Activated T-helper 1 cell treated with anti-CD3 and anti-CD28 coated beads, Interleukin-12 subunit alpha, Interleukin-12 subunit beta, Interleukin-2, Interleukin-4 antibody, amounts not matched to agents 30 ng/mL and 10 ng/mL and 1 ng/mL, durations not matched to agents 14 hours and 24 hours and 36 hours (primary cell): Measurements from ENCODE around the gene TTC39A. TPM values are rescaled to one million over a fixed set of nuclear protein-coding genes. Genes with fewer than 3 reads are reported as not detected.
A peak's percentile ranks its signal among the peaks of the same experiment; 100 is the strongest.
"Not testable (repeated sequence)": the region's sequence is repeated elsewhere in the genome, so short reads cannot be mapped to it uniquely, and the experiment has no call there.

Experiments
- DNase-seq: peaks from one replicate; pipeline ENCODE4 v3.0.0; 2021; ENCODE audit warnings: low spot score
- H3K27ac Mint-ChIP-seq: one replicate; pipeline ENCODE4 v1.8.0; 2021; ENCODE audit warnings: mild to moderate bottlenecking, mixed read lengths
- H3K27me3 Mint-ChIP-seq: one replicate; pipeline ENCODE4 v1.8.0; 2022; ENCODE audit warnings: mild to moderate bottlenecking, moderate library complexity, mixed read lengths; ENCODE audit not compliant: insufficient read depth
- H3K36me3 Mint-ChIP-seq: one replicate; pipeline ENCODE4 v1.8.0; 2021; ENCODE audit warnings: low read depth, mixed read lengths
- H3K4me1 Mint-ChIP-seq: one replicate; pipeline ENCODE4 v1.8.0; 2021; ENCODE audit warnings: low read depth, mixed read lengths
- H3K4me3 Mint-ChIP-seq: one replicate; pipeline ENCODE4 v1.8.0; 2021; ENCODE audit warnings: mild to moderate bottlenecking, moderate library complexity, mixed read lengths
- H3K9me3 Mint-ChIP-seq: one replicate; pipeline ENCODE4 v1.8.0; 2021; ENCODE audit warnings: mixed read lengths
- intact Hi-C: fragments of 100-400 bp; cut with micrococcal nuclease; formaldehyde crosslinking; loops from one replicate; pipeline ENCODE4 v1.15.1; 2024
- total RNA-seq: library from RNA; stranded (reverse); gene quantifications from 2 replicates; pipeline ENCODE4 v1.2.3, GENCODE V29; 2022

The TTC39A gene
- total RNA-seq, 1 donor from 2014 or later: not detected

DNA sequence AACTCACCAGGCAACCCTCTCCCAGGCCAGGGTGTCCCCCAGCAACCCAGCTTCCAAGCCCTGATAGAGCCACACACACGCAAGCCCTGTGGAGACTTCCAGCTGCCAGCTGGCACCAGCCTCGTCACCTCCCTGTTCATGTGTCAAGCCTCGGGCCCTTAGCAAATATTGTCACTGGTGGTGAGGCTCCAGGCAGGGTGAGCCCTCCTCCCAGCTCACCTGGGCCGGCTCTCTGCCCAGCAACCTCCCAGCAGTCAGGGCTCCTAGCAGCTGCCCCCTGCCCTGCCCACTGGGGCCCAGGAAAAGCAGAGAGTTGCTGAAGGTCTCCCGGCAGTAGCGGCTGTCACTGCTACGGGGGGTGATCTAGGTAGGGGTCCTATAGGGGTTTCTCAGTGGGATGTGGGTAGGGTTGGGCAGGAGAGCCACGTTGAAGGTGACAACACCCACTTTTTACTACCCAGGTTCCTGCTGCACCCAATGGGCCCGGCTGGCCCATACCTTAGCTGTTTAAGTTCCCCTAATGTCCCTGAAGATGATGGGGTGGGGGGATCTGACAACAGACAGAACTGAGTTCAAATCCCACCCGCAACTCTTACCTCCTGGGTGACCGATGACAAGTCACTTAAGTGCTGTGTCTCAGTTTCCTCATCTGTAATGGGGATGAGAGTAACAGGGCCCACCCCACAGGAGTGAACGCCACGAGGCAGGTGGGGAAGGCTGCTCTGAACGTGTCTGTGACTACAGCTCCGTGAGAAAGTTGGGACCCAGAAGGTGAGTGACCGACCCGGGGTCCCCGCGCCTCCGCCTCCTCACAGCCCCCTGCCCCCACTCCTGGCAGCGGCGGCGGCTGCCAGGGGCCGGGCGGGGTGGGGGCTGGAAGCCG is 678 bp downstream of the TTC39A start:
- intact Hi-C loops: no loop called here
- Mint-ChIP-seq H3K36me3 (no peaks in the 10 kb centered on the region), H3K27me3 (peaks cover 29% of the 10 kb centered on the region), H3K4me1 (peaks cover 8% of the 10 kb centered on the region), H3K4me3 (peak overlapping the region; percentile 30), H3K27ac (no peak overlapping the region), H3K9me3 (no peaks in the 10 kb centered on the region)
- no peak for DNase-seq

DNA sequence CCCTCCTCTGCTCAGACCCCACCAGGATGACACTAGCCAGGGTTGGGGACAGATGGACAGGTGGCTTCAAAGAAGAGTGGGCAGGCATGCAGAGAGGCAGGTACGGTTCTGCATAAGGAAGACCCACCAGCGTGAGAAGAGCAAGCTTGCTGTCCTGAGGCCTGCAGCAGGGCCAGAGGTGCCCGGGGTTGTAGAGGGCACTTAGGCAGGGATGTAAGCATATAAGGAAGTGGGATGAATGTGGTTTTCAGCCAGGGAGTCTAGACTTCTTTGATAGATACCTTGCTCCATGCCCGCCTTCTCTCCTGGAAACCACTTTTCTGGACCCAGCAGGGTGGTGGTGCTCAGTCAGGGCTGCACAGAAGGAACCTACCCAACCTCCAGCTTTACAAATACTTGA is 1.4 kb downstream of the TTC39A start:
- DNase-seq: no peak
- peaks cover 8% of the 10 kb centered on the region for H3K4me1 Mint-ChIP-seq
- intact Hi-C loops: no loop called here
- no peak overlapping the region for H3K4me3 Mint-ChIP-seq
- no peaks in the 10 kb centered on the region for H3K9me3 Mint-ChIP-seq
- H3K36me3 Mint-ChIP-seq: no peaks in the 10 kb centered on the region
- peaks cover 29% of the 10 kb centered on the region for H3K27me3 Mint-ChIP-seq
- no peak overlapping the region for H3K27ac Mint-ChIP-seq

DNA sequence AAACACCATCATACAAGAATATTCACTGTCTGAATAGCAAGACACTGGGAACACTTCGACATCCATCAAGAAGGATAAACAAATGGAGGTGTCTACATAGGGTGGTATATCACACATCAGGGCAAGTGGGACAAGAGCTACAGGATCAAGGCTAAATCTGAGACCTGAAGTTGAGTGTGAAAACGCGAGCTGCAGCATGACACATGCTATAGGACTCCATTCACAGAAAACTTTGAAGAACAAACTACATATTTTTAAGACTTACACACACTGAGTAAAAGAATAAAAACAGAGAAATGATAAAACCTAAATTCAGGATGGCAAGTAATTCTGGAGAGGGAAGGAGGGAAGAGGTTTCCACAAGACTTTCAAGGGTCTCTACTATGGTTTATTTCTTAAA is 2.1 kb downstream of the TTC39A start:
- intact Hi-C loops: no loop called here
- Mint-ChIP-seq H3K9me3 (no peaks in the 10 kb centered on the region), H3K36me3 (no peaks in the 10 kb centered on the region), H3K27ac (no peak overlapping the region), H3K27me3 (peaks cover 29% of the 10 kb centered on the region), H3K4me1 (peaks cover 8% of the 10 kb centered on the region), H3K4me3 (no peak overlapping the region)
- no peak for DNase-seq

DNA sequence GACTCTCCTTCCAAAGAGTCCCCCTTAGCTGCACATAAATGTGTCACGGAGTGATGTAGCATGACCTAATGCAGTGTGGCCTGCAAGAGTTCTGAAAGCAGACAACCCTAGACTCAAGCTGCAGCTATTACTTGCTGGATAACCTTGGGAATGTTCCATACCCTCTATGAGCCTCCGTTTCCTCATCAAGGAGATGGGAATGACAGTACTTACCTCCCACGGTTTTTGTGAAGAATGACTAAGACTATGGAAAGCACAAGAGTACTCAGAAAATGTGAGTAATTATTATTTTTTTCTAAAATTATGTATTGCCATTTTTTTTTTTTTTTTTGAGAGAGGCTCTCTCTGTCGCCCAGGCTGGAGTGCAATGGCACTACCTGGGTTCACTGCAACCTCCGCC is 3.0 kb downstream of the TTC39A start:
- Mint-ChIP-seq H3K27ac (no peak overlapping the region), H3K36me3 (no peaks in the 10 kb centered on the region), H3K4me1 (peaks cover 8% of the 10 kb centered on the region), H3K9me3 (no peaks in the 10 kb centered on the region), H3K27me3 (peaks cover 30% of the 10 kb centered on the region), H3K4me3 (no peak overlapping the region)
- intact Hi-C loops: no loop called here
- DNase-seq: no peak

GRCh38 chr1:51326839-51327238 is 3.5 kb downstream of the TTC39A start:
- no peak for DNase-seq
- no peak overlapping the region for H3K27ac Mint-ChIP-seq
- H3K27me3 Mint-ChIP-seq: peaks cover 30% of the 10 kb centered on the region
- no peaks in the 10 kb centered on the region for H3K9me3 Mint-ChIP-seq
- intact Hi-C loops: no loop called here
- H3K4me3 Mint-ChIP-seq: no peak overlapping the region
- peaks cover 8% of the 10 kb centered on the region for H3K4me1 Mint-ChIP-seq
- no peaks in the 10 kb centered on the region for H3K36me3 Mint-ChIP-seq

GRCh38 chr1:51325878-51326755 is 4.2 kb downstream of the TTC39A start:
- H3K9me3 Mint-ChIP-seq: no peaks in the 10 kb centered on the region
- no peaks in the 10 kb centered on the region for H3K36me3 Mint-ChIP-seq
- H3K27ac Mint-ChIP-seq: no peak overlapping the region
- intact Hi-C loops: no loop called here
- H3K27me3 Mint-ChIP-seq: peaks cover 28% of the 10 kb centered on the region
- H3K4me3 Mint-ChIP-seq: no peak overlapping the region
- no peak for DNase-seq
- H3K4me1 Mint-ChIP-seq: peaks cover 5% of the 10 kb centered on the region

- intact Hi-C loops: no loop called here
- Mint-ChIP-seq H3K4me1 (no peaks in the 10 kb centered on the region), H3K9me3 (no peaks in the 10 kb centered on the region), H3K36me3 (no peaks in the 10 kb centered on the region), H3K4me3 (no peak overlapping the region), H3K27ac (no peak overlapping the region), H3K27me3 (peaks cover 24% of the 10 kb centered on the region)
- no peak for DNase-seq
Observed at GRCh38 chr1:51325391-51325790, 5.0 kb downstream of the TTC39A start.

GRCh38 chr1:51325011-51325385 is 5.4 kb downstream of the TTC39A start:
- H3K36me3 Mint-ChIP-seq, intact Hi-C loops, DNase-seq, H3K4me1 Mint-ChIP-seq, H3K4me3 Mint-ChIP-seq, H3K27ac Mint-ChIP-seq, H3K9me3 Mint-ChIP-seq: not testable (repeated sequence)
- H3K27me3 Mint-ChIP-seq: peaks cover 25% of the 10 kb centered on the region

DNA sequence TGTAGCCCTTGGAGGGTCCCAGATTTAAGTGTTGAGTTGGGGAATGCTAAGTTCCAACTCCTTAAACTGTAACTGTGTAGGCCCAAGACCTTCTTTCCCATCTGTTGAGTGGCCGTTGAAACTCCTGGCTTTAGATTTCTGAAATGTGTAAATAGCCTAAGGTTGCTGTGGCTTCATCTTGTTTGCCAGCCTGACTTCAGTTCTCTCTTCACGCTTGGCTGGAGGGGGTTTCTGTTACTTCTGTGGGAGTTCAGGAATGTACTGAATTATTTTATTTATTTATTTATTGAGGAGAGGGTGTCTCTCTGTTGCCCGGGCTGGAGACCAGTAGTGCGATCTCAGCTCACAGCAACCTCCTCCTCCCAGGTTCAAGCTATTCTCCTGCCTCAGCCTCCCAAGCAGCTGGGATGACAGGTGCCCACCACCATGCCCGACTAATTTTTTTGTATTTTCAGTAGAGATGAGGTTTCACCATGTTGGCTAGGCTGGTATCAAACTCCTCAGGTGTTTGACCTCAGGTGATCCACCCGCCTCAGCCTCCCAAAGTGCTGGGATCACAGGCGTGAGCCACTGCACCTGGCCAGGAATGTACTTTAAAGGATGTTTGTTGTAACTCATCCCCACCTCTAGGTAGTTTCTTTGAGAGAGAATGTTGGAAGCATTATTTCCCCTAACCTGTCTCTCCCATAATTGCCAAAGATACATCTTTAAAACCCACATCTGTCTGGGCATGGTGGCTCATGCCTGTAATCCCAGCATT is 5.9 kb downstream of the TTC39A start:
- H3K4me3 Mint-ChIP-seq: no peak overlapping the region
- peaks cover 24% of the 10 kb centered on the region for H3K27me3 Mint-ChIP-seq
- no peaks in the 10 kb centered on the region for H3K36me3 Mint-ChIP-seq
- H3K27ac Mint-ChIP-seq: no peak overlapping the region
- H3K9me3 Mint-ChIP-seq: no peaks in the 10 kb centered on the region
- intact Hi-C loops: no loop called here
- DNase-seq: no peak
- no peaks in the 10 kb centered on the region for H3K4me1 Mint-ChIP-seq

- Mint-ChIP-seq H3K27ac (no peak overlapping the region), H3K4me3 (no peak overlapping the region), H3K9me3 (no peaks in the 10 kb centered on the region)
Observed at GRCh38 chr1:51323778-51324177, 6.6 kb downstream of the TTC39A start.

DNA sequence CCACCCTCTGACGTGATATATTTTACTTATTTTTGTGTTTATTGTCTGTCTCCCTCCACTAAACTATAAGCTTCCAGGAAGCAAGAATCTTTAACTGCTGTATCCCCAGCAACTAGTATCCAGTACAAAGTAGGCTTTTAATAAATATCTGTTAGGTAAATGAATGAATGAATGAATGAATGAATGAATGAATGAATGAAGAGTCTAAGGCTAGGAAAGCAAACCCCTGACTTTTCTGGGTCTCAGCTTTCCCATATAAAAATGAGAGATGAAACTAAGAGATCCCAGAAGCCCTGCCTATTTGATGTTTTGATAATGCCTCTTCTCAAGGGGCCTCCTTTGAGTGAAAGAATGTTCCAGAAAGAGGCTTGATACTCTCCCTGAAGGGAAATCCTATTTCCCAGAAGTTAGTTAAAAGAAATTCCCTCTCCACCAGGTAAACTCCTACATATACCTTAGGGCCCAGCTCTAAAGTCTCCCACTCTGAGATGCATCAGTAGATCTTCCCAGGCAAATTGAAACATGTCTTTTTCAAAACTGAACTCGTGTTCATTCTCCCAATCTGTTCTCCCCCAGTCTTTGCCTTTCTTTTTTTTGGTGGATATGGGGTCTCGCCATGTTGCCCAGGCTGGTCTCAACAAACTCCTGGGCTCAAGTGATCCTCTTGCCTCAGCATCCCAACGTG is 7.8 kb downstream of the TTC39A start:
- intact Hi-C loops: no loop called here
- peaks cover 13% of the 10 kb centered on the region for H3K27me3 Mint-ChIP-seq
- DNase-seq: no peak
- no peaks in the 10 kb centered on the region for H3K4me1 Mint-ChIP-seq
- H3K9me3 Mint-ChIP-seq: no peaks in the 10 kb centered on the region
- H3K27ac Mint-ChIP-seq: no peak overlapping the region
- no peaks in the 10 kb centered on the region for H3K36me3 Mint-ChIP-seq
- no peak overlapping the region for H3K4me3 Mint-ChIP-seq

More at GRCh38 chr1:51323778-51324177, 6.6 kb downstream of the TTC39A start:
- H3K4me1 Mint-ChIP-seq: no peaks in the 10 kb centered on the region
- H3K27me3 Mint-ChIP-seq: peaks cover 19% of the 10 kb centered on the region
- DNase-seq: no peak
- H3K36me3 Mint-ChIP-seq: no peaks in the 10 kb centered on the region
- intact Hi-C loops: no loop called here

- no peak for DNase-seq
- no peak overlapping the region for H3K27ac Mint-ChIP-seq
- H3K4me3 Mint-ChIP-seq: no peak overlapping the region
- H3K4me1 Mint-ChIP-seq: no peaks in the 10 kb centered on the region
- intact Hi-C loops: no loop called here
- H3K27me3 Mint-ChIP-seq: peaks cover 14% of the 10 kb centered on the region
- no peaks in the 10 kb centered on the region for H3K36me3 Mint-ChIP-seq
- no peaks in the 10 kb centered on the region for H3K9me3 Mint-ChIP-seq
Observed at GRCh38 chr1:51321924-51322280, 8.5 kb downstream of the TTC39A start.
